ENCODE results near the gene COL4A4. TPM values are rescaled to one million over a fixed set of nuclear protein-coding genes. Genes with fewer than 3 reads are reported as not detected.

Gene COL4A4
- total RNA-seq, 4 donors from 2014 or later: 3.6 to 9.6 (median 6.1) TPM

- Histone ChIP-seq H3K4me3 (no peak overlapping the region), H3K27me3 (no peaks in the 10 kb centered on the region), H3K36me3 (peaks cover 0 to 9% (median 0%) of the 10 kb centered on the region in 4 donors), H3K27ac (replicated peaks in 1 of 4) (no peak overlapping the region), H3K9me3 (no peaks in the 10 kb centered on the region), H3K4me1 (no peaks in the 10 kb centered on the region)
- no peak for DNase-seq (ENCODE audit: extremely low spot score)
- 44% methylated on average over 1 of the region's 1 CpG for WGBS
- TF ChIP-seq POLR2AphosphoS5 (IDR thresholded peaks at IDR 0.05) (no peak), EP300 (IDR thresholded peaks at IDR 0.05) (no peak), POLR2A (IDR thresholded peaks at IDR 0.05; ENCODE audit: low read depth) (no peak)
- TF ChIP-seq, protein P1, sequence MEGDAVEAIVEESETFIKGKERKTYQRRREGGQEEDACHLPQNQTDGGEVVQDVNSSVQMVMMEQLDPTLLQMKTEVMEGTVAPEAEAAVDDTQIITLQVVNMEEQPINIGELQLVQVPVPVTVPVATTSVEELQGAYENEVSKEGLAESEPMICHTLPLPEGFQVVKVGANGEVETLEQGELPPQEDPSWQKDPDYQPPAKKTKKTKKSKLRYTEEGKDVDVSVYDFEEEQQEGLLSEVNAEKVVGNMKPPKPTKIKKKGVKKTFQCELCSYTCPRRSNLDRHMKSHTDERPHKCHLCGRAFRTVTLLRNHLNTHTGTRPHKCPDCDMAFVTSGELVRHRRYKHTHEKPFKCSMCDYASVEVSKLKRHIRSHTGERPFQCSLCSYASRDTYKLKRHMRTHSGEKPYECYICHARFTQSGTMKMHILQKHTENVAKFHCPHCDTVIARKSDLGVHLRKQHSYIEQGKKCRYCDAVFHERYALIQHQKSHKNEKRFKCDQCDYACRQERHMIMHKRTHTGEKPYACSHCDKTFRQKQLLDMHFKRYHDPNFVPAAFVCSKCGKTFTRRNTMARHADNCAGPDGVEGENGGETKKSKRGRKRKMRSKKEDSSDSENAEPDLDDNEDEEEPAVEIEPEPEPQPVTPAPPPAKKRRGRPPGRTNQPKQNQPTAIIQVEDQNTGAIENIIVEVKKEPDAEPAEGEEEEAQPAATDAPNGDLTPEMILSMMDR (IDR thresholded peaks at IDR 0.05): no peak
- intact Hi-C loops (cut with DNase I): no loop called here
Observed at GRCh38 chr2:227054006-227054405, 110.0 kb downstream of the COL4A4 start.

DNA sequence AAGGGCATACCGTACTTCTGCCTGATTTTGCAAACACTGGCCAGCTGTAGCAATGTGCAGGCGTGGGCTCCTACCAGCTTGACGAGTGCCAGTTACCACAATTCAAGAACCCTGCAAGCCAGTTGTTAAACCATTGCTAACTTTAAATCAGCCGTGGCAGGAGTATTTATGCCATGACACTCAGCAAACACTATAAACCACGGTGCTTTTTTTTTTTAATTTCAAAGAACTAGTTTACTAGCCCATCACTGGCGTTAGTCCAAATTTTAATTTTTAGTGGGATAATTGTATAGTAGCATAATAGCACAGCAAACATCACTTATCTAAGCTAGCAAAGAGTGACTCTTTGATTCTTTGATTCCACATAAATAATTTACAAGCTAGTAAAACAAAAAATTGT, 111.1 kb downstream of the COL4A4 start:
- H3K27ac ChIP-seq (replicated peaks in 1 of 4): no peak overlapping the region
- intact Hi-C loops (cut with DNase I): no loop called here
- peaks cover 0 to 9% (median 0%) of the 10 kb centered on the region in 4 donors for H3K36me3 ChIP-seq
- DNase-seq (ENCODE audit: extremely low spot score): no peak
- H3K27me3 ChIP-seq: no peaks in the 10 kb centered on the region
- no peaks in the 10 kb centered on the region for H3K9me3 ChIP-seq
- no peak overlapping the region for H3K4me3 ChIP-seq
- WGBS: 68% methylated on average over 6 of the region's 6 CpGs
- no peaks in the 10 kb centered on the region for H3K4me1 ChIP-seq
- TF ChIP-seq POLR2AphosphoS5 (IDR thresholded peaks at IDR 0.05): no peak
- TF ChIP-seq EP300 (IDR thresholded peaks at IDR 0.05): no peak
- no peak for TF ChIP-seq POLR2A (IDR thresholded peaks at IDR 0.05; ENCODE audit: low read depth)
- TF ChIP-seq, protein P1 (IDR thresholded peaks at IDR 0.05): no peak

DNA sequence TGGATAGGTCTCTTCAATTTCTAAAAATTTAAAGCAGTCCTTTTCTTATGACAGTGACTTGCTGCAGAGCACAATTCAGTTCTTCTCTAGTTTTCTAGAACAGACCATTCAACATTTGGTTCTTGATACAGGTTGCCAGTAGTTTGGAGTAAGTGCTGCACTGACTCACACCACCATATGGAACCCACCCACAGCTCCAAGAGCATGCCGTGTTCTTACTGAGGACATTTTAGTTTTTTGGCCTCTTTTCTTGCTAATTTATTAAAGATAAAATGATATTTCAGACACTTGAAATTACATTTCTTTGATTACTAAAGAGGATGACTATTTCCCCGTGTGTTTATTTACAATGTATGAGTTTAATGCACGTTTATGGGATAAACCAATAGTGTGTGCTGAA, 120.0 kb downstream of the COL4A4 start:
- no peak for DNase-seq (ENCODE audit: extremely low spot score)
- Histone ChIP-seq H3K27ac (replicated peaks in 1 of 4) (no peak overlapping the region), H3K4me3 (no peak overlapping the region), H3K9me3 (no peaks in the 10 kb centered on the region), H3K27me3 (no peaks in the 10 kb centered on the region), H3K4me1 (no peaks in the 10 kb centered on the region), H3K36me3 (no peaks in the 10 kb centered on the region)
- 74% methylated on average over 3 of the region's 3 CpGs for whole genome bisulfite sequencing
- intact Hi-C loops (cut with DNase I): no loop called here
- TF ChIP-seq, protein P1 (IDR thresholded peaks at IDR 0.05): no peak
- no peak for TF ChIP-seq POLR2AphosphoS5 (IDR thresholded peaks at IDR 0.05)
- no peak for TF ChIP-seq POLR2A (IDR thresholded peaks at IDR 0.05; ENCODE audit: low read depth)
- no peak for TF ChIP-seq EP300 (IDR thresholded peaks at IDR 0.05)

- Histone ChIP-seq H3K27ac (replicated peaks in 1 of 4) (no peak overlapping the region), H3K27me3 (no peaks in the 10 kb centered on the region), H3K36me3 (no peaks in the 10 kb centered on the region), H3K4me3 (no peak overlapping the region), H3K4me1 (peaks cover 0 to 2% (median under 1%) of the 10 kb centered on the region in 4 donors), H3K9me3 (no peaks in the 10 kb centered on the region)
- WGBS: 56% methylated on average over 1 of the region's 1 CpG
- TF ChIP-seq, protein P1 (IDR thresholded peaks at IDR 0.05): no peak
- TF ChIP-seq EP300 (IDR thresholded peaks at IDR 0.05): no peak
- TF ChIP-seq POLR2AphosphoS5 (IDR thresholded peaks at IDR 0.05): no peak
- no peak for TF ChIP-seq POLR2A (IDR thresholded peaks at IDR 0.05; ENCODE audit: low read depth)
- DNase-seq (ENCODE audit: extremely low spot score): no peak
- intact Hi-C loops (cut with DNase I): no loop called here
Observed at GRCh38 chr2:227038550-227039189, 125.3 kb downstream of the COL4A4 start.

DNA sequence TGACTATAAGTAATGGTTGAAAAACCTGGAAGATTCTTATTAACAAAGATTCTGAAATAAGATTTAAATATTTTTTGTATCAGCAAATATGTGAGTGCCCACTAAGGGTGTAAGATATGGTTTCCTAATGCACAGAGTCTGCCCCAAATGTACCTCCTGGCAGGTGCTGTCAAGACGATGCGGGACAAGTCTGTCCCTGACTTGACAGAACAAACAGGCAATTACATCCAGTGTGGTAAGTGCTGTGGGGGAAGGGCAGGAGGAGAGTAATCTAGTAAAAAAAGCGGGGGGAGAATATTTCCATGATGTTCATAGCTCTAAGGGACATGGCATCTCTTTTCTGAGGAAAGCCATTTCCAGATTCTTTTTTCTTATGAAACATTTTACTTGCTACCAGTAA, 127.5 kb downstream of the COL4A4 start:
- TF ChIP-seq, protein P1 (IDR thresholded peaks at IDR 0.05): no peak
- TF ChIP-seq POLR2AphosphoS5 (IDR thresholded peaks at IDR 0.05): no peak
- TF ChIP-seq EP300 (IDR thresholded peaks at IDR 0.05): no peak
- no peak for TF ChIP-seq POLR2A (IDR thresholded peaks at IDR 0.05; ENCODE audit: low read depth)
- H3K27me3 ChIP-seq: no peaks in the 10 kb centered on the region
- intact Hi-C loops (cut with DNase I): no loop called here

More for the DNA sequence above, 127.5 kb downstream of the COL4A4 start:
- DNase-seq (ENCODE audit: extremely low spot score): no peak
- Histone ChIP-seq H3K36me3 (no peaks in the 10 kb centered on the region), H3K4me3 (no peak overlapping the region), H3K27ac (replicated peaks in 1 of 4) (no peak overlapping the region), H3K4me1 (peaks cover 0 to 8% (median 2%) of the 10 kb centered on the region in 4 donors), H3K9me3 (no peaks in the 10 kb centered on the region)
- WGBS: 85% methylated on average over 3 of the region's 3 CpGs

Data from esophagus muscularis mucosa (tissue), 4 donors.